GM12874 (cell line): ENCODE measurements around the gene APOL6.

Experiments
- TF ChIP-seq, protein P1 (sequence below): IDR thresholded peaks from 2 replicates; pipeline ENCODE4 v1.5.1; 2011; ENCODE audit warnings: low read depth, mild to moderate bottlenecking, control low read depth, low read length, moderate library complexity; ENCODE audit not compliant: insufficient read depth

The APOL6 gene, protein sequence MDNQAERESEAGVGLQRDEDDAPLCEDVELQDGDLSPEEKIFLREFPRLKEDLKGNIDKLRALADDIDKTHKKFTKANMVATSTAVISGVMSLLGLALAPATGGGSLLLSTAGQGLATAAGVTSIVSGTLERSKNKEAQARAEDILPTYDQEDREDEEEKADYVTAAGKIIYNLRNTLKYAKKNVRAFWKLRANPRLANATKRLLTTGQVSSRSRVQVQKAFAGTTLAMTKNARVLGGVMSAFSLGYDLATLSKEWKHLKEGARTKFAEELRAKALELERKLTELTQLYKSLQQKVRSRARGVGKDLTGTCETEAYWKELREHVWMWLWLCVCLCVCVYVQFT

GRCh38 chr22:35648066-35649025, at the start of gene APOL6:
APOL6 (plus strand) TSS chr22:35648446; CDS start chr22:35656426, 7,980 bp downstream.
- TF ChIP-seq, protein P1, sequence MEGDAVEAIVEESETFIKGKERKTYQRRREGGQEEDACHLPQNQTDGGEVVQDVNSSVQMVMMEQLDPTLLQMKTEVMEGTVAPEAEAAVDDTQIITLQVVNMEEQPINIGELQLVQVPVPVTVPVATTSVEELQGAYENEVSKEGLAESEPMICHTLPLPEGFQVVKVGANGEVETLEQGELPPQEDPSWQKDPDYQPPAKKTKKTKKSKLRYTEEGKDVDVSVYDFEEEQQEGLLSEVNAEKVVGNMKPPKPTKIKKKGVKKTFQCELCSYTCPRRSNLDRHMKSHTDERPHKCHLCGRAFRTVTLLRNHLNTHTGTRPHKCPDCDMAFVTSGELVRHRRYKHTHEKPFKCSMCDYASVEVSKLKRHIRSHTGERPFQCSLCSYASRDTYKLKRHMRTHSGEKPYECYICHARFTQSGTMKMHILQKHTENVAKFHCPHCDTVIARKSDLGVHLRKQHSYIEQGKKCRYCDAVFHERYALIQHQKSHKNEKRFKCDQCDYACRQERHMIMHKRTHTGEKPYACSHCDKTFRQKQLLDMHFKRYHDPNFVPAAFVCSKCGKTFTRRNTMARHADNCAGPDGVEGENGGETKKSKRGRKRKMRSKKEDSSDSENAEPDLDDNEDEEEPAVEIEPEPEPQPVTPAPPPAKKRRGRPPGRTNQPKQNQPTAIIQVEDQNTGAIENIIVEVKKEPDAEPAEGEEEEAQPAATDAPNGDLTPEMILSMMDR: no peak

DNA sequence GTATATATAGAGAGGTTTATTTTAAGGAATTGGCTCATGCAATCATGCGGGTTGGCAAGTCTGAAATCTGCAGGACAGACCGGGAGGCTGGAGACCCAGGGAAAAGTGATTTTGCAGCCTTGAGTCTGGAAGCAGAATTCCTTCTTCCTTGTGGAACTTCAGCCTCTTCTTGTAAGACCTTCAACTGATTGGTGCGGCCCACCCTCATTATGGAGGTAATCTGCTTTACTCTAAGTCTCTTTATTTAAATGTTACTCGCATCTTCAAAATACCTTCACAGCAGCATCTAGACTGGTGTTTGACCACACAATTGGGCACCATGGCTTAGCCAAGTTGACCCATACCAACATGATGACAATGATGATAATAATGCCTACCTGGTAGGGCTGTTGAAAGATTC, 48.9 kb upstream of the APOL6 start:
- TF ChIP-seq, protein P1: no peak

DNA sequence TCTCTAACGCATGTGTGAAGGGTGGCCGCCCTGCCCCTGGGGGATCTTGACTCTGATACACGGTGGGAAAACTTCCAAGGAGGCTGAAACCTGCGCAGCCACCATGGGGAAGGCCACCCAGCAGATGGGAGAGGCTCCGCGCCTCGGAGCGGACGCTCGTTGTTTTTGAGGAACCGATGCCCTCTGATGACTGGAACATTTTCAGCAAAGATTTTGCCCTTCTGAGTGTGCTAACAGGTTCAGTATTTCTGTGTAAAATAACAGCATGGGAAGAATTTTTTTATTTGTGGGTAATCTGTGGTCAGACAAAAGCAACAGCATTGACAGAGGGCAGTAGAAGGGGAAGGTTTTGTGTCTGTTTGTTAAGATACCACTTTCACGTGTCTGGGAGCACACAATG, 47.8 kb upstream of the APOL6 start:
- TF ChIP-seq, protein P1: no peak

DNA sequence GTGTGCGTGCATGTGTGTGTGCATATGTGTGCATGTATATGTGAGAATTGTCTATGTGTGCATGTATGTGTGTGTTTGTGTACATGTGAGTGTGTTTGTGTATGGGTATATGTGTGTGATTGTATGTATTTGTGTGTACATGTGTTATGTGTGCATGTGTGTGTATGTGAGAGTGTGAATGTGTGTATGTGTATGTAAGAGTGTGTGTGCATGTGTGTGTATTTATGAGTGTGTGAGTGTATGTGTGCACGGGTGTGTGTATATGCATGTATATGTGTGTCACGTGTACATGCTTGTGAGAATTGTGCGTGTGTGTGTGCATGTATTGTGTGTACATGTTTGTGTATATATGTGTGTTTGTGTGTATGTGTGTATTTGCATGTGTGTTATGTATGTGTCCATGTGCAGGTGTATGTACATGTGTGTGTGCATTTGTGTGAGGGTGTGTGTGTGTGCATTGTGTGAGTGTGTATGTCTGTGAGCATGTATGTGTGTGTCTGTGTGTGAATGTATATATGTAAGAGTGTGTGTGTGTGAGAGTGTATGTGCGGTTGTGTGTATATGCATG, 47.1 kb upstream of the APOL6 start:
- TF ChIP-seq, protein P1: no peak

- TF ChIP-seq, protein P1: no peak
Observed at GRCh38 chr22:35601743-35602615, 46.3 kb upstream of the APOL6 start.

DNA sequence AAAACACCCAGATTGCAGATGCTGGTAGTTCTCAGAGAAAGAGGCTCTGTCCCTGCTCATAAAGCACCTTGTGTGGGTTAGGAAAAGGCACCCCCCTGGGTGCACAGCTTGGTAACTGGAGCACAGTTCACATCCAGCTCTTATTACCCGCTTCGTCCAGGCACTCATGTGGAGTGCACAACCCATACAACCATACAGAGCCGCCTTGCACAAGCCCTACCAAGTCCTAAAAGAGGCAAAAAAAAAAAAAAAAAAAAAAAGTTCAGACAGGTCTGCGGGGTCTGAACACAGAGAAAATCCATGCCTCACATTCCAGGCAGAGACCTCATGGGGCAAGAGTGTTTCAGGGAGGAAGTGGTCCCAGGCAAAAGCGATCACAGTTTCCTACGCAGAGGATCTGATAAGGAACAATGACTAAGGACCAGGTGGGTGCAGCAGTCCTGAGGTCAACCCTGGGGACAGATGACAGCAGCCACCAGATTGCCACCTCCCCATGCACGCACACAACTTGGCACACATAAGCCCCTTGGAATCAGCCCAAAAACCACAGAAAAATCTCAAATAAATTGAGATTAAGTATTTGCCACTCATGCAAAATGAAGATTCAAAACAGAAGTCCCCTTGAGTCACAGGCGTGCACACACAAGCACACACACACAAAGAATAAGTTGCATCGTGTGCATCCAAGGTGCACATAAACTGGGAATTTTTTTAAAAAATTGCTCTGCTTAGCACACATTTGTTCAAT, 43.5 kb upstream of the APOL6 start:
- TF ChIP-seq, protein P1: no peak
